GM19043 (cell line): ENCODE data around the gene CDH23.

ENCODE experiments used
- ATAC-seq: cut with Tn5 transposase; IDR thresholded peaks from one replicate; pipeline ENCODE4 v1.9.1; 2021; ENCODE audit warnings: low read depth; ENCODE audit not compliant: unreplicated experiment

CDH23 gene

GRCh38 chr10:71368643-71369042 lies 28.1 kb upstream of the CDH23 start:
- ATAC-seq = no peak

DNA sequence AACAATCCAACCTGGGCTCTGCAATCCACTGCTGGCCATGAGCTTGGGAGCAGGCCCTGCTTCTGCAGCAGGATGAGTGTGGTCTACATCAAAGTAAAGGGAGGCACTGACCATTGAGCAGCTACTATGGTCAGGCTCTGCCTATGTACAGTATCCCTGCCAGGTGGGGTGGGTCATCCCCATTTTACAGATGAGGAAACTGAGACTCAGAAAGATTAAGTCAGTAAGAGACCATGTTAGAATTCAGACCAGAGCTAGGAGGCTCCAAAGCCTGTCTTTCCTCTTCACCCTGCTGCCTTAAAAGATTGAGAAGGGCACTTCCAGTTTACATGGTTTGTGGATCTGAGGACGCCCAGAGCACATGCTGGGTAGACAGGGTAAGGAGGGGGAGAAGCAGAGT lies 27.1 kb upstream of the CDH23 start:
- ATAC-seq = no peak

- no peak for ATAC-seq
Observed at GRCh38 chr10:71370031-71370430, 26.7 kb upstream of the CDH23 start.

- ATAC-seq = peak; percentile 38
Observed at GRCh38 chr10:71371750-71372166, 25.0 kb upstream of the CDH23 start.

- peak; percentile 46 for ATAC-seq
Observed at GRCh38 chr10:71372882-71373495, 23.7 kb upstream of the CDH23 start.

- ATAC-seq = no peak
Observed at GRCh38 chr10:71374481-71375233, 22.1 kb upstream of the CDH23 start.

DNA sequence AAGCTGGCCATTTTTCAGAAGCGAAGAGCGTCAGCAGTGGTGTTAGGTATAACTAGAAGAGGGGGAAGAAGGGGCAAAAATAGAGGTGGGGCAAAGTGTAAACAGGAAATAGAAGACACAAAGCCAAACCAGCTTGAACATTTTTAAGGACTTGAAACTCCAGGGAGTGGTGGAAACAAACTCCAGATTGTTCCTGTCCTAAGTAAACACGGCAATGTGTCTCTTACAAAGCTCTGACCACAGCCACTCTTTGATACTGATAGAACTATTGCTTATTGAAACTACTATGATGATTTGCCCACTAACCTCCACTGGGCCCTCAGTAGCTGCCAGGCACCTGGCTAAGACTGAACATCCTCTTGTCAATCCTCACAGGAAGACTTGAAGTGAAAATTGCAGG lies 20.8 kb upstream of the CDH23 start:
- no peak for ATAC-seq

- no peak for ATAC-seq
Observed at GRCh38 chr10:71378336-71379117, 18.2 kb upstream of the CDH23 start.

DNA sequence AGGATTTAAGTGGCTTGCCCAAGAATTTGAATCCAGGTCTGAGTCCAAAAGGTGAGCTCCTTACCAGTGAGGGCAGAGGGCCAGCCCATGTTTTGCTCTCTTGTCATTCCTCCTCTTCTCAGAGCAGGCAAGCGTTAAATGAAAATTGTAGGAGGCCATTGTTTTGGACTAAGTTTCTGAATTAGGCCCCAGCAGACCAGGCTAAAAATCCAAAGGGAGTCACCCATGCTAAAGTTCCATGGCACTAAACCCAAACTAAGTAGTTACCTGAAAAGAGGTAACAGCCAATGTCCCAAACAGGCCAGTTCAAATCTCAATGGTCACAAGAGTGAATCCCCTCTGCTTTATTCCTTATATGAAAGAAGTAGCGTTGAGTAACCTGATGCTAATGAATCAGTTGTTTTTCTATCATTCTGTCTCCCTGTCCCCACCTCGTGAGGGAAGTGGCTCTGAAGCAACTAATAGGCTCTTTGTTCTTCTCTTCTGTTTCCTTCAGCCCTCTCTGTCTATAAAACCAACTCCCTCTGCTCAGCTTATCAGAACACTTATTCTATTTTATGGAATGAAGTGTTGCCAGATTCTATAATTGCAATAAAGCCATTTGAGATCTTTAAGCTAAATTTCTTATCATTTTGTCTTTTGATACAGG lies 17.5 kb upstream of the CDH23 start:
- no peak for ATAC-seq

GRCh38 chr10:71380841-71381240 lies 15.9 kb upstream of the CDH23 start:
- ATAC-seq = no peak

DNA sequence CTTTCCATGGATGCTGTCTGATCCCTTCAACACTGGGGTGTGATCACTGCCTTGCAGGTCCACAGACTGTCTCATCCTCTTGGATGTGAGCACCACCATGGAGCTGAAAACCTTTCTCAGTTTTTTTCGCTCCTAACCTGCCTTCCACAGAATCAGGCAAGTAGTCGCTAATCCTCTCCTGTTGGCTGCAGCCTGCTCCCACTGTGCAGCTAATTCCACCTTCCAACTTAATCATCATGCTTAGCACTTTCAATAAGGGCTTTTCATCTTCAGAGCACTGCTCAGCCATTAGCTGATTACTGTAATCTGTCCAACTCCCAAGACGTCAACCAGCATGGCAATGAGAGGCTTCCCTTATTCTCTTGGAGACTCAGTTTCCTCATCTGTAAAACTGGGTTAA lies 15.1 kb upstream of the CDH23 start:
- ATAC-seq = no peak

DNA sequence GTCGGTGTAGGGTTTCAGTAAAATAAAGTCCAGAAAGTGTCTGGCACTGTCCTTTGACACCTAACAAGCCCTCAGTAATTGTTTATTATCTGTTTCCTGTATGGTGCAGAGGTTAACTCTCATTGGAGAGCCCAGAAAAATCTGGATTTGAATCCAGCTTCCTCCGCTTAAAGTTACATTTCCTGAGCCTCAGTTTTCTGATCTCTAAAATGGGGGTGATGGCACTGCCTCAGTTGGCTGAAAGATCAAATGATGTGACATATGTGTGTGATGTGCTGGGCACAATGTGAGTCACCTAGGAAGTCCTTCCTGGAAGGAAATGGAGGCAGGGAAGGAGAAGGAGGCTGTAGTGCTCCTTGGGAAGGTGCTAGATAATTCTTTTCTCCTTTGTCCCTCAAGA lies 14.7 kb upstream of the CDH23 start:
- ATAC-seq = no peak

DNA sequence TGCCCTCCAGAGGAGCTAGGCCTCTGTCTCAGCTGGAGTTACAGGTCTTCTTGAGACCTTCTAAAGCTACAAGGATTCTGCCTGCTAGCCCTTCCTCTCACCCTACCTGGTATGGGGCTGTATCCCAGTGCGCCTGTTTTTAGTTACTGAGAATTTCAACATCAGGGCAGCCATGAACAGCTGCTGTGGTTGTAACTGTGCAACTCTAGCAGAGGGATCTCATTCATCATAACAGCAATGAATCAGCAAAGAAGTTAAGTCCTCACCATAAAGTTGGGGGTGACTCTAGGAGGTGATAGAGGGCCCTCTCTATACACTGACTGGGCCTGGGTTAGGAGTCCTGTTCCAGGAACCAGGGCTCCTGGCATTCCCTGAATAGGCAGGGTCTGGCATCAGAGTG lies 14.0 kb upstream of the CDH23 start:
- ATAC-seq = no peak

DNA sequence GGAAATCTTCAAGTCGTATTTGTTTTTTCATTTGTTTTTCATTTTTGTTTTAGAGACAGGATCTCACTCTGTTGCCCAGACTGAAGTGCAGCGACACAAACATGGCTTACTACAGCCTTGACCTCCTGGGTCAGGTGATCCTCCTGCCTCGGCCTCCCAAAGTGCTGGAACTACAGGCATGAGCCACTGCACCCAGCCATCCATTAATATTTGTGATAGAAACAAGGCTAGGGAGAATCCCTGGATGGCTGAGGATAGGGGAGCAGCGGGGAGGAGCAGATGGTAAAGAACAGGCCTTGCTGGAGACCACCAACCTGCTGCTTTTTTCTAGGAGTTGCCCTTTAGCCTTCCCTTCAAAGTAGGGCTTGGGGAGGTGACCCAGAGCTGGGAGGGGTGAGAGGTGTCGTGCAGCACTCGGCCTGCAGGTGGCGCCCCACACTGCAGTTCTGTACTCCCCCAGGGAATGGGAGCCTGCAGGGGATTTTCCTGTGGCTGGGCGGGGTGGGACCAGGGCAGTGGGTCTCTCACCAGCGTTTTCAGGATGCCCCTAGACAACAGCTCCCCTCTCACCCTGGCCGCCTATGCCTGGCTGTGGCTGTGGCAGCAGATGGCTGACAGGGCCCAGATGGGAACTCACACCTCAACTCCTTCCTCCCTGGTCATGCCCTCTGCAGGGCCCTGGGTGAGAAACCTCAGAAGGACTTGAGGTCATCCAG lies 12.6 kb upstream of the CDH23 start:
- ATAC-seq = no peak

- no peak for ATAC-seq
Observed at GRCh38 chr10:71388171-71388570, 8.5 kb upstream of the CDH23 start.

DNA sequence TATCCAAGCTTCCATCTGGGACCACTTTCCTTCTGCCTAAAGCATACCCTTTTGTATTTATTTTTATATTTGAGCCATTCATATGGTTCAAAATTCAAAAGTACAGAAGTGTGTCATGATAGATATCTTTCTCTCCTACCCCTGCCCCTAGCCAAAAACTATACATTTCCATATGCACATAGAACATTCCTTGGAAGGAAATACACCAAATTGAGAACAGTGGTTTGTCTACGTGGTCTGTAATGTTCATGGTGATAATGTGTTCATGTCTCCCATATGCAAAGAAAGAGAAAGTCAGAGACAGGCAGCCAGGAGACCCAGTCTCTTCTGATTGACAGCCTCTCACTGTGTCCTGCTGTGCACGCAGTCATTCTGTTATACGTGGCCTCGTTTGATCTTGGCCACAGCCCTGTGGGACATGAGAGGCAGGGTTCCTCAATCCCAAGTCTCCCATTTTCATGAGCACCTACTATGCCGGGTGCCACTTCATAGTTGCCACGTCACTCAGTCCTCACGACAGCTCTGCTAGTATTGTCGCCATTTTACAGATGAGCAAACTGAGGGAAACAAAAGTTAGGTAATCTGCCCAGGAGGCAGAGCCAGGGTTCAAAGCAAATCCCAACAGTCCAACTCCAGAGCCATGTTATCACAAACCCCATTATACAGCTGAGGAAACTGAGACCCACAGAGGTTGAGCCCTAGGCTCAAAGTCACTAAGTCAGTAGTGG lies 8.0 kb upstream of the CDH23 start:
- no peak for ATAC-seq

GRCh38 chr10:71389768-71390460 lies 6.8 kb upstream of the CDH23 start:
- ATAC-seq = no peak

- ATAC-seq = no peak
Observed at GRCh38 chr10:71390461-71390835, 6.3 kb upstream of the CDH23 start.

DNA sequence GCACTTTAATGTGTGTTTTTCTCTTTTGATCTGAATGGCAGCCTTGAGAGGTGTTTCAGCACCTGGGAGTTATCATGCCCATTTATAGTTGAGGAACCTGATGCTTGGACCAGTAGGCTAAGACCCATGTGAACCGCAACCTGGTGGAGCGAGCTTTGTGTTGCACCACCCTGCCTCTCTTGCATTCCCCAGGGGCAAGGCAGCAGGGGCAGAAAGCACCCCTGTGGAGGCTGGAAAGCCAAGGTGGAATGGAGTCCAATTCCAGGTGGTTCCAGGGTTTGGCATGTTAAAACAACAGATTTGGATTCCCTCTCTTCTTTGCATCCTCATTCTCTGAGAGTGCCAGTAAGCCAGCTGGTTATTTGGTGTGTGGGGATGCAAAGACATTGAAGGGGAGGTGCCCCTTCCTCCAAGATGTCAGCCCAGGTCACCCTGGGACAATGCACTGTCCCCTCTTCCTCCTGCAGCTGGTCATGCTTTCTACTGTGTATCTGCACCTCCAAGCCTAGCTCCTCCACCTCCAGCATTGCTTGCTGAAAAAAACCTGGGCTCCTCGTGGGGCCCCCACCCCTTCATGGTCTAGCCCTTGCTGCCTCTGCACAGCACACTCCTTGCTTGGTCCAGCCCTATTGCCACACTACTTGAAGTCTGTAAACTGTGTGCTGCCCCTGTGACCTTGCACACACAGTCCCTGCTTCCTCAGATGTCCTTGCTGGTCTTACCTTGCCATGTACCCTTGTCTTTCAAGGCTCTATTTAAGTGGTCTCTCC lies 5.6 kb upstream of the CDH23 start:
- no peak for ATAC-seq
